DND-41 (cell line): Measurements from ENCODE around the gene GNAO1.

Experiments used
- CTCF ChIP-seq: IDR thresholded peaks from 2 replicates; pipeline ENCODE4 v1.5.1; 2012; ENCODE audit warnings: borderline replicate concordance, low read length, moderate library complexity, mild to moderate bottlenecking; ENCODE audit not compliant: poor library complexity, severe bottlenecking; ENCODE audit errors: extremely low read depth
- EZH2 ChIP-seq: IDR thresholded peaks from 3 replicates; pipeline ENCODE4 v1.6.1; 2012; ENCODE audit warnings: borderline replicate concordance, low read depth, mild to moderate bottlenecking, moderate library complexity, low read length, inconsistent platforms; ENCODE audit not compliant: severe bottlenecking

GRCh38 chr16:56354016-56354415 lies 162.7 kb downstream of the GNAO1 start:
- TF ChIP-seq CTCF (no peak), EZH2 (no peak)
